Fibroblast of gingiva (primary cell): ENCODE data around the gene SPRR2B.
"Not testable (repeated sequence)": the region's sequence is repeated elsewhere in the genome, so short reads cannot be mapped to it uniquely, and the experiment has no call there.

Experiments
- DNase-seq: peaks from one replicate; pipeline ENCODE4 v3.0.0-alpha.2; 2011; ENCODE audit warnings: low read depth

Gene SPRR2B

DNA sequence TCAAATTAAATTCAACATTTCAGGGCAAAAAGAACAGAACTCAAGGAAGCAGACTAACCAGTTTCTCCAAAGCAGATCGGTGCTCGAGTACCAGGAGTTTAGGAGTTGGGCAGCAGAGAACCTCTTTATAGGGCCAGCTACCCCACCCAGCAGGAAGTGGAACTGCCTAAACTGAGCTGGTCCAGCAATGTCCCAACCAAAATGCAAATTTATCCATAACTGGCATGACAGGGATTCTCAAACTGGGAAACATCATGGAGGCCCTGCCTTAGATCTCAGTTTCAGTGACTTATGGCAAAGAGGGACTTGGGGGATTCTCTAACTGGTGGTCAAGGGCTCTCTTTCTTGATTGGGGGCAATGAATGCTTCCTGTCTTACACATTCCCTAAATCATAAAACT lies at the start of gene SPRR2B:
SPRR2B (minus strand) TSS at position 101 of the 400 bp plus-strand sequence. CDS start 772 bp downstream, outside the sequence.
- no peak for DNase-seq

GRCh38 chr1:153120945-153121344 lies 49.5 kb upstream of the SPRR2B start:
- DNase-seq: no peak

DNA sequence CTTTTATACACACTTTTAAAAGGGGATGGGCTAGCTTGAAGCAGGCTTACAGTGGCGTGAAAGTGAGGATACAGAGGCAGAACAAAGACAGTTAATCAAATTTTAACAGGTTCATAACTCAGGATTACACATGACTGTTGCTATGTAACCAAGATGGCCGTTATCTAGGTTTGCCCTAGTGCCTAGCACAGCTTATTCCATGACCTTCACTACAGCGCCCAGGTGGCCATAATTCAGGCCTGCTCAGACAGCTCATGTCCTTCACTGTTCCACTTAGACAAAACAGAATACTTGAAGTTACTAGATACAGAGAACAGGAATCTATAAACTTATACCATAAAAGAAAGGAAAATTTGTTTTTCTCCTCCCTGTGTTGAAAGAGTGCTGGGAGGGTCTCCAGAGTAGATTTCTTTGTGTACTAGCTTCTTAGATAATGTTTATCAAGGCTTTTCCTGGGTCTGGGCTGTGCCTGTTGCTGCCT lies 48.1 kb upstream of the SPRR2B start:
- DNase-seq: no peak

DNA sequence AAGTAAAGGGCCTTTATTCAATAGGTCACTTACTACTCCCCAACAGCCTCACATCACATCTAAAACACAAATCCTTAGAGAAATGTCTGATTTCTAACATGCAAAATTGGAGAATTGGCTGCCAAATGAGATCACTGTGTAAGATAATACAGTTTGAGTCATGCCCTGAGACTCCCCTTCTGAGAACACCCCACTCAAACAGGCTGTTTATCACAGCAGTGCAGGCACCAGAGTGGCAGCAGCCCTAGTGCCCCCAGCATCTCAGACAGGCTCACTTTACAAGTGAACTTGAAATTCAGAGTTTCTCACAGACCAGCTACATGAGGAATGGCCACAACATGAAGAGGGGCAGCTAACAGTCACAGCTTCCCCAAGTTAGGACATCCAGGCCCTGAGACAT lies 43.9 kb upstream of the SPRR2B start:
- not testable (repeated sequence) for DNase-seq

GRCh38 chr1:153113416-153113815 lies 42.0 kb upstream of the SPRR2B start, which contains the start of gene SPRR2F:
TSS of gene SPRR2F (minus strand) at chr1:153113516. CDS start at chr1:153112733, 783 bp downstream.
- DNase-seq: no peak

- DNase-seq: not testable (repeated sequence)
Observed at GRCh38 chr1:153112454-153112853, 41.0 kb upstream of the SPRR2B start.

GRCh38 chr1:153100245-153100644 lies 28.8 kb upstream of the SPRR2B start:
- no peak for DNase-seq

DNA sequence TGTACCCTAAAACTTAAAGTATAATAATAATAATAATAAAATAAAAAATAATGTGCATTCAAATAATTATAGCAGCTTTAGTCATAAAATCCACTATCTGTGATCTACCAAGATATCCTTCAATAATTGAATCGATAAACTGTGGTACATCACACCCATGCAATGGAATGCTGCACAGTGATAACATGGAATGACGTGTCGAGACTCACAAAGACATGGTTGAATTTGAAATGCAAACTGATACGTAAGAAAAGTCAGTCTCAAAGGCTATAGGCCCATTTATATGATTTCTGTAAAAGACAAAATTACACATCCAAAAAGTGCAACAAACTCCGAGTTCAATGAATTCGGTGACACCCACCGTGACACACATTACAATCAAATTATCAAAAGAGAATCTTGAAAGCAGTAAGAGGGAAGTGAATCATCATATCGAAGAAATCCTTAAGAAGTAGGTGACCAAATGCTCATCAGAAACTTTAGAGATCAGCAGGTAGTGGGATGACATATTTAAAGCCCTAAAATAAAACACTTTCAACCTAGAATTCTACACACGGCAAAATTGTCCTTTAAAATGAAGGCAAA lies 28.1 kb upstream of the SPRR2B start:
- DNase-seq: no peak

DNA sequence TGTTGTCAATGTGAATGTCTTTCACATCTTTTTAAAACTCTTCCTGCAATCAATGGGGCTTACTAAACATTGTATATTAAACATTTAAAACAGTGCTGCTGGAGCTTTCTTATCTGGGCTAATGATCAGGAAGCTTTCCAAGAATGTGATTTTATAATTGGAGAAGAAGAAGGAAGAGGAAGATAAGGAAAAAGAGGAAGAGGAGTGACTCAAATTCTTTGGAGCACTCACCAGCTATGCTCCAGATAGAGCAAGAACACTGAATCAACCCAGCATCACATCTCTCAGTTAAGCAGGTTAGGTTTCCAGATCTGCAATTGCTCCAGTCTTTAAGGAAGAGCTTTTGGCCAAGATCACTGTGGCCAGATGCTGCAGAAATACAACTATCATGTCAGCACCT lies 24.4 kb upstream of the SPRR2B start:
- no peak for DNase-seq

GRCh38 chr1:153094426-153094825 lies 23.0 kb upstream of the SPRR2B start, which contains the start of gene SPRR2E:
TSS of gene SPRR2E (minus strand) at chr1:153094526. CDS start at chr1:153093751, 775 bp downstream.
- no peak for DNase-seq

- DNase-seq: no peak
Observed at GRCh38 chr1:153087652-153088051, 16.2 kb upstream of the SPRR2B start.

GRCh38 chr1:153081736-153082135 lies 10.3 kb upstream of the SPRR2B start:
- no peak for DNase-seq

DNA sequence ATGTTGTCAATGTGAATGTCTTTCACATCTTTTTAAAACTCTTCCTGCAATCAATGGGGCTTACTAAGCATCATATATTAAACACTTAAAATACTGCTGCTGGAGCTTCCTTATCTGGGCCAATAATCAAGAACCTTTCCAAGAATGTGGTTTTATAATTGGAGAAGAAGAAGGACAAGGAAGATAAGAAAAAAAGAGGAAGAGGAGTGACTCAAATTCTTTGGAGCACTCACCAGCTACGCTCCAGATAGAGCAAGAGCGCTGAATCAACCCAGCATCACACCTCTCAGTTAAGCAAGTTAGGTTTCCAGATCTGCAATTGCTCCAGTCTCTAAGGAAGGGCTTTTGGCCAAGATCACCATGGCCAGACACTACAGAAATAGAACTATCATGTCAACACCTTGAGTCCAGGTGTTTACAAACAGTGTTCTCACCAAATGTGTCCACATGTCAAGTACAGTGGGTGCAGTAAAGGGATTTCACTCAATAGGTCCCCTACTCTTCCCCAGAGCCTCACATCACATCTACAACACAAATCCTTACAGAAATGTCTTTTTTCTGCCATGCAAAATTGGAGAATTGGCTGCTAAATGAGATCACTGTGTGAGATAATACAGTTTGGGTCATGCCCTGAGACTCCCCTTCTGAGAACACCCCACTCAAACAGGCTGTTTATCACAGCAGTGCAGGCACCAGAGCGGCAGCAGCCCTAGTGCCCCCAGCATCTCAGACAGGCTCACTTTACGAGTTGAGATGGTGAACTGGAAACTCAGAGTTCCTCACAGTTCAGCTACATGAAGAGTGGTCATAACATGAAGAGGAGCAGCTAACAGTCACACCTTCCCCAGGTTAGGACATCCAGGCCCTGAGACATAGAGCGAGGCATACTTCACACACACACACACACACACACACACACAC lies 1.7 kb upstream of the SPRR2B start:
- no peak for DNase-seq

DNA sequence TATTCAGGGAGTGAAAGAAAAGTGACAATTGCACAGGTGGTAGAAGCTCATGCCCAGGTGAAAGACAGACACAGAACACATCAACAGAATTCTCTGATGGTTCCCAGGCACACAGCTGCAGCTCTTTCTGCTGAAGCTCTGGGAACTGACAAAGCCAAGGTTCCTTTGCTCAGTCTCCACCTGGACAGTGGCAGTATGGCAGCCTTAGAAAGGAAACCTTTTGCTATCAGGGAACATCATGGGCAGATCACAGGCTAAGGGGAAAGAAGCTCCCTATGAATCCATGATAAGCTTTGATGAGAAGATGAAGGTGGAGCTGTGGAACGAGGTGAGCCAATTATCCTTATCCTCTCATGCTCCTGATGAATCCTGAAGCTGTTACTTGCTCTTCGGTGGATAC lies 1.2 kb downstream of the SPRR2B start:
- no peak for DNase-seq

DNA sequence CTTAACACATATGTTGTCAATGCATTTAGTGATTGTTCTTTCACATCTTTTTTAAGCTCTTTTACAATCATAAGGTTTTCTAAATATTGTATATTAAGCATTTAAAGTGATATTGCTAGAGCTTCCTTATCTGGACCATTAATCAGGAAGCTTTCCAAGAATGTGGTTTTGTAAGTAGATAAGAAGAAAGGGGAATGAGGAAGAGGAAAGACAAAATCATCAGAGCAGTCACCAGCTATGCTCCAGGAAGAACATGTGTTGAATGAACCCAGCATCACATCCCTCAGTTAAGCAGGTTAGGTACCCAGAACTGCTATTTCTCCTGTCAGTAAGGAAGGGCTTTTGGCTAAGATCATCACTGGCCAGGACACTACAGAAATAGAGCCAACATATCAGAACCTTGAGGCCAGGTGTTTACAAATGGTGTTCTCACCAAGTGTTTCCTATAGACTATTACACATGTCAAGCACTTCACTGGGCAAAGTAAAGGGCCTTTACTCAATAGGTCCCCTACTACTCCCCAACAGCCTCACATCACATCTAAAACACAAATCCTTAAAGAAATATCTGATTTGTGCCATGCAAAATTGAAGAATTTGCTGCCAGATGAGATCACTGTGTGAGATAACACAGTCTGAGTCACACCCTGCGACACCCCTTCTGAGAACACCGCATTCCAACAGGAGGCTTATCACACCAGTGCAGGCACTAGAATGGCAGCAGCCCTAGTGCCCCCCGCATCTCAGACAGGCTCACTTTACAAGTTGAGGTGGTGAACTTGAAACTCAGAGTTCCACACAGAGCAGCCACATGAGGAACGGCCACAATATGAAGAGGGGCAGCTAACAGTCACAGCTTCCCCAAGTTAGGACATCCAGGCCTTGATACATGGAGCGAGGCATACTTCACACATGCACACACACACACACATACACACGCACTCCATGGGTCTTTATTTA lies 12.3 kb downstream of the SPRR2B start:
- DNase-seq: no peak

- no peak for DNase-seq
Observed at GRCh38 chr1:153058154-153058553, 13.3 kb downstream of the SPRR2B start.

DNA sequence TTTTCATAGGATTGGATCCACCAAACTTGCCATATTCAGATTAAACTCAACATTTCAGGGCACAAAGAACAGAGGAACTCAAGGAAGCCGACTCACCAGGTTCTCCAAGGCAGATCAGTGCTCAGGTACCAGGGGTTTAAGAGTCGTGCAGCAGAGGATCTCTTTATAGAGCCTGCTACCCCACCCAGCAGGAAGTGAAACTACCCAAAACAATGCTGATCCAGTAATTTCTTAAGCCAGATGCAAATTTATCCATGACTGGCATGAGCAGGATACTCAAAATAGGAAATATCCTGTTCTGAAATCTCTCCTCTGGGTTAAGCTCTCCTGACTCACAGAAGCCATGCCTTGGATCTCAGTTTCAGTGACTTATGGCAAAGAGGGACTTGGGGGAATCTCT lies 14.0 kb downstream of the SPRR2B start, which contains the start of gene SPRR2A:
SPRR2A (minus strand) TSS at position 138 of the 400 bp plus-strand sequence. CDS start 777 bp downstream, outside the sequence.
- no peak for DNase-seq

DNA sequence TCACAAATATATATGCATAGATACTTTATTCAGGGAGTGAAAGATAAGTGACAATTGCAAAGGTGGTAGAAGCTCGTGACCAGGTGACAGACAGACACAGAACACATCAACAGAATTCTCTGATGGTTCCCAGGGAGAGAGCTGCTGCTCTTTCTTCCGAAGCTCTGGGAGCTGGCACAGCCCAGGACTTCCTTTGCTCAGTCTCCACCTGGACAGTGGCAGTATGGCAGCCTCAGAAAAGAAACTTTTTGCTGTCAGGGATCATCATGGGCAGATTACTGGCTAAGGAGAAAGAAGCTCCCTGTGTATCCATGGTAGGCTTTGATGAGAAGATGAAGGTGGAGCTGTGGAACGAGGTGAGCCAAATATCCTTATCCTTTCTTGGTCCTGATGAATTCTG lies 15.3 kb downstream of the SPRR2B start:
- DNase-seq: not testable (repeated sequence)

GRCh38 chr1:153049211-153049610 lies 22.2 kb downstream of the SPRR2B start:
- no peak for DNase-seq

DNA sequence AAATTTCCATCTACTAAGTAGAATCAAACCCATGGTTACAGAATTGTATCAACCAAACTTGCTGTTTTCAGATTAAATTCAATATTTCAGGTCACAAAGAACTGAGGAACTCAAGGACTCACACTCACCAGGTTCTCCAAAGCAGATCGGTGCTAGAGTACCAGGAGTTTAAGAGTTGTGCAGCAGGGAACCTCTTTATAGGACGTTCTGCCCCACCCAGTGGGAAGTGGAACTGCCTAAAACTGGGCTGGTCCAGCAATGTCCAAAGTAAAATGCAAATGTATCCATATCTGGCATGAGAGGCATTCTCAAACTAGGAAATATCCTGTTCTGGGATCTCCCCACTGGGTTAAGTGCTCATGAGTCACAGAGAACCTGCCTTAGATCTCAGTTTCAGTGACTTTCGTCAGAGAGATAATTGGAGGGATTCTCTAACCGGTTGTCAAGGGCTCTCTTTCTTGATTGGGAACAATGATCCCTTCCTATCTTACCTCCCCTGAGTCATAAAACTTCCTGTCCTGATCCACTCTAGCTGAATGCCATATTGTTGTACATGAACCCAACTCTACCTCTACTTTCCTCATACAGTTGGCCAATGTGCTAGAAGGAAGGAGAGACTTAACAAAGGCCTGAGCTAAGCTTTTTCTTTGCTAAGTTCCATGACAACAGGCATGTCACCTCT lies 30.3 kb downstream of the SPRR2B start, which contains the start of gene SPRR2D:
SPRR2D (minus strand) TSS at position 171 of the 682 bp plus-strand sequence. CDS start 774 bp downstream, outside the sequence.
- DNase-seq: no peak

- DNase-seq: no peak
Observed at GRCh38 chr1:153035211-153035610, 36.2 kb downstream of the SPRR2B start.
